Uterus (tissue), 4 donors: ENCODE measurements around the gene ENTREP1. TPM values are rescaled to one million over a fixed set of nuclear protein-coding genes. Genes with fewer than 3 reads are reported as not detected.

ENCODE experiments used
- DNase-seq, 2 donors: peaks; one replicate each; pipeline ENCODE4 v3.0.0-alpha.2; 2019 to 2020
- H3K27ac ChIP-seq, 2 donors: fragments of 200-600 bp; sonication (generic); 1 replicate in 1 of 2; 2 replicates in 1 of 2; pipeline ENCODE4 v1.5.1; 2016 to 2018
- H3K27me3 ChIP-seq, 2 donors: fragments of 200-600 bp; sonication (generic); one replicate each; pipeline ENCODE4 v1.5.1; 2018 to 2019; ENCODE audit warnings: control low read depth in 1 of 2
- H3K36me3 ChIP-seq, 2 donors: fragments of 200-600 bp; sonication (generic); one replicate each; pipeline ENCODE4 v1.5.1; 2019; ENCODE audit warnings: control low read depth in 1 of 2
- H3K4me1 ChIP-seq, 2 donors: fragments of 200-600 bp; sonication (generic); one replicate each; pipeline ENCODE4 v1.5.1; 2018 to 2019; ENCODE audit warnings: control low read depth in 1 of 2
- H3K4me3 ChIP-seq, 2 donors: fragments of 200-600 bp; sonication (generic); 1 replicate in 1 of 2; 2 replicates in 1 of 2; pipeline ENCODE4 v1.5.1; 2018 to 2019; ENCODE audit warnings: mild to moderate bottlenecking in 1 of 2
- H3K9me3 ChIP-seq, 2 donors: fragments of 200-600 bp; sonication (generic); one replicate each; pipeline ENCODE4 v1.5.1; 2019; ENCODE audit warnings: control low read depth in 1 of 2
- CTCF ChIP-seq, 4 experiments: fragments of 200-600 bp in 2 of 4; fragments of 450-650 bp in 2 of 4; sonication (generic) in 2 of 4; IDR thresholded peaks; one replicate each; pipeline ENCODE4 v1.5.1; 2016 to 2019; ENCODE audit warnings: antibody characterized with exemption in 4 of 4, mild to moderate bottlenecking in 2 of 4, moderate library complexity in 1 of 4
- POLR2A ChIP-seq, 2 donors: fragments of 450-650 bp; IDR thresholded peaks; one replicate each; pipeline ENCODE4 v1.6.1; 2016; ENCODE audit warnings: antibody characterized with exemption in 2 of 2, mild to moderate bottlenecking in 1 of 2, moderate library complexity in 1 of 2
- intact Hi-C: fragments of 100-400 bp; cut with DNase I; formaldehyde crosslinking; loops from one replicate; pipeline ENCODE4 v1.15.1; 2023; ENCODE audit warnings: low total_unique reads
- total RNA-seq, 4 donors: library from RNA; depleted of rRNA in 3 of 4; stranded (reverse); fragments of >200 nt in 3 of 4; gene quantifications; one replicate each; pipeline versions ENCODE4 v1.1.0 to v1.2.4, GENCODE V29; 2014 to 2023
- donor health status: DM: yes; HTN: yes; CAD: no.

The ENTREP1 gene
- total RNA-seq, 4 donors from 2014 or later: 0.59 to 12.6 (median 6.9) TPM

- Histone ChIP-seq H3K36me3 (no peaks in the 10 kb centered on the region), H3K4me1 (no peaks in the 10 kb centered on the region), H3K27ac (no peak overlapping the region), H3K9me3 (no peaks in the 10 kb centered on the region), H3K27me3 (no peaks in the 10 kb centered on the region), H3K4me3 (no peak overlapping the region)
- no peak for TF ChIP-seq POLR2A (IDR thresholded peaks at IDR 0.05)
- TF ChIP-seq CTCF (IDR thresholded peaks at IDR 0.05): no peak
- intact Hi-C loops: no loop called here
- no peak for DNase-seq
Measured at GRCh38 chr9:69340631-69341030, 15.6 kb downstream of the ENTREP1 start.

- H3K27me3 ChIP-seq: no peaks in the 10 kb centered on the region
- H3K36me3 ChIP-seq: no peaks in the 10 kb centered on the region
- DNase-seq: no peak
- intact Hi-C loops: no loop called here
- H3K4me1 ChIP-seq: no peaks in the 10 kb centered on the region
- H3K27ac ChIP-seq: no peak overlapping the region
- TF ChIP-seq POLR2A (IDR thresholded peaks at IDR 0.05) (no peak), CTCF (IDR thresholded peaks at IDR 0.05) (no peak)
- H3K4me3 ChIP-seq: no peak overlapping the region
- H3K9me3 ChIP-seq: no peaks in the 10 kb centered on the region
Measured at GRCh38 chr9:69342769-69343168, 17.8 kb downstream of the ENTREP1 start.

GRCh38 chr9:69344459-69344858 lies 19.4 kb downstream of the ENTREP1 start:
- H3K4me1 ChIP-seq: no peaks in the 10 kb centered on the region
- DNase-seq: no peak
- no peaks in the 10 kb centered on the region for H3K36me3 ChIP-seq
- intact Hi-C loops: no loop called here
- TF ChIP-seq CTCF (IDR thresholded peaks at IDR 0.05) (no peak), POLR2A (IDR thresholded peaks at IDR 0.05) (no peak)
- H3K9me3 ChIP-seq: no peaks in the 10 kb centered on the region
- no peak overlapping the region for H3K27ac ChIP-seq
- H3K27me3 ChIP-seq: no peaks in the 10 kb centered on the region
- no peak overlapping the region for H3K4me3 ChIP-seq

GRCh38 chr9:69346596-69347390 lies 21.8 kb downstream of the ENTREP1 start:
- Histone ChIP-seq H3K27me3 (no peaks in the 10 kb centered on the region), H3K4me3 (no peak overlapping the region), H3K36me3 (no peaks in the 10 kb centered on the region), H3K4me1 (no peaks in the 10 kb centered on the region), H3K9me3 (no peaks in the 10 kb centered on the region), H3K27ac (no peak overlapping the region)
- TF ChIP-seq POLR2A (IDR thresholded peaks at IDR 0.05): no peak
- TF ChIP-seq CTCF (IDR thresholded peaks at IDR 0.05): no peak
- intact Hi-C loops: no loop called here
- no peak for DNase-seq

GRCh38 chr9:69347607-69348006 lies 22.6 kb downstream of the ENTREP1 start:
- intact Hi-C loops: no loop called here
- TF ChIP-seq CTCF (IDR thresholded peaks at IDR 0.05): no peak
- TF ChIP-seq POLR2A (IDR thresholded peaks at IDR 0.05): no peak
- H3K4me3 ChIP-seq: no peak overlapping the region

More at GRCh38 chr9:69347607-69348006, 22.6 kb downstream of the ENTREP1 start:
- Histone ChIP-seq H3K4me1 (no peaks in the 10 kb centered on the region), H3K27ac (no peak overlapping the region), H3K27me3 (no peaks in the 10 kb centered on the region), H3K36me3 (no peaks in the 10 kb centered on the region), H3K9me3 (no peaks in the 10 kb centered on the region)
- no peak for DNase-seq
